Stimulated activated memory B cell treated with anti-CD40 and anti-IgM and Interleukin-4, amounts not matched to agents 10 μg/mL and 1 μg/mL and 100 μg/mL, for 72 hours (primary cell): Measurements from ENCODE around the gene MUC5AC.

ENCODE experiments used
- ATAC-seq: fragments of 150-1000 bp; cut with Tn5 transposase; 2 replicates; pipeline ENCODE4 v1.10.0; 2021
- H3K27ac Mint-ChIP-seq: one replicate; pipeline ENCODE4 v1.8.0; 2022; ENCODE audit warnings: mild to moderate bottlenecking, mixed read lengths
- H3K27me3 Mint-ChIP-seq: one replicate; pipeline ENCODE4 v1.8.0; 2022; ENCODE audit warnings: mixed read lengths
- H3K36me3 Mint-ChIP-seq: one replicate; pipeline ENCODE4 v1.8.0; 2022; ENCODE audit warnings: mixed read lengths
- H3K4me1 Mint-ChIP-seq: one replicate; pipeline ENCODE4 v1.8.0; 2022; ENCODE audit warnings: mixed read lengths
- H3K4me3 Mint-ChIP-seq: one replicate; pipeline ENCODE4 v1.8.0; 2022; ENCODE audit warnings: mild to moderate bottlenecking, moderate library complexity, mixed read lengths
- H3K9me3 Mint-ChIP-seq: one replicate; pipeline ENCODE4 v1.8.0; 2022; ENCODE audit warnings: mixed read lengths

Gene MUC5AC

DNA sequence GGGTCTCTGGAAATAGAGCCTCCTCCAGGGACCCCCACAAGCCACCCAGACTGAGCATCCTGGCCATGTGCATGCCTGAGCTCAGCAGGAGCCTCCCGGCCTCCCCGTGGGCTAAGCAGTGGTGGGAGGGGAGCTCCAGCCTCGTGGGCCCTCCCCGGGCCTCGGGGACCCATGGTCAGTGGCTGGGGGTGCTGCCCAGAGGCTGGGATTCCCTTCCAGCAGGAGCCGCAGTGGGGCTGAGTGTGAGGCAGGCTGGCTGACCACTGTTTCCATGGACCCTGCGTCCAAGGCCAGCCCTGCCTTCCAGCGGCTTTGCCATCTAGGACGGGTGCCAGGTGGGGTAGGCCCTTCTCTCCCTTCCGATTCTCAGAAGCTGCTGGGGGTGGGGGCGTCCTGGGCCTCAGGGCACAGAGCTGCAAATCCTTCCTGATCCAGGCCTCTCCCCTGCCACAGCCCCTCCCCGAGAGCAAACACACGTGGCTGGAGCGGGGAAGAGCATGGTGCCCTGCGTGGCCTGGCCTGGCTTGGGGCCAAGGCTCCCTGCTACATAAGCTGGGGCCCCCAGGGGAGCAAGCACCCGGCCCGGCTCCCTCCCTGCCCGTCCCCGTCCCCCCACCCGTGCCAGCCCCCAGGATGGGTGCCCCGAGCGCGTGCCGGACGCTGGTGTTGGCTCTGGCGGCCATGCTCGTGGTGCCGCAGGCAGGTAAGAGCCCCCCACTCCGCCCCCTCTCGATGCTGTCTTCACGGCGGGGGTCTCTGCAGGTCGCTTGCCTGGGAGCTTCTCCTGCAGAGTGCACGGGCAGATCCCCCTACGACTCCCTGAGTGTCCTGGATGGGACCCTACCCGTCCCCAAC is 65.0 kb downstream of the MUC5AC start, which contains the start of gene MUC5B:
MUC5B (plus strand) TSS at position 576 of the 855 bp plus-strand sequence; CDS start at position 634, 58 bp downstream.
- H3K4me1 Mint-ChIP-seq = no peaks in the 10 kb centered on the region
- no peaks in the 10 kb centered on the region for H3K36me3 Mint-ChIP-seq
- no peak for ATAC-seq
- H3K27me3 Mint-ChIP-seq = peaks cover 44% of the 10 kb centered on the region
- no peak within 1 kb of the TSS for H3K27ac Mint-ChIP-seq
- no peaks in the 10 kb centered on the region for H3K9me3 Mint-ChIP-seq
- H3K4me3 Mint-ChIP-seq = no peak within 1 kb of the TSS

GRCh38 chr11:1223346-1224110 is 65.8 kb downstream of the MUC5AC start:
- Mint-ChIP-seq H3K27me3 (peaks cover 36% of the 10 kb centered on the region), H3K9me3 (no peaks in the 10 kb centered on the region), H3K4me1 (no peaks in the 10 kb centered on the region), H3K36me3 (no peaks in the 10 kb centered on the region), H3K4me3 (no peak overlapping the region), H3K27ac (no peak overlapping the region)
- ATAC-seq = no peak

- ATAC-seq = no peak
- H3K4me1 Mint-ChIP-seq = no peaks in the 10 kb centered on the region
- H3K27ac Mint-ChIP-seq = no peak overlapping the region
- H3K36me3 Mint-ChIP-seq = no peaks in the 10 kb centered on the region
- no peaks in the 10 kb centered on the region for H3K9me3 Mint-ChIP-seq
- H3K4me3 Mint-ChIP-seq = no peak overlapping the region
- H3K27me3 Mint-ChIP-seq = peaks cover 32% of the 10 kb centered on the region
Observed at GRCh38 chr11:1224111-1224490, 66.3 kb downstream of the MUC5AC start.

GRCh38 chr11:1224491-1225385 is 67.0 kb downstream of the MUC5AC start:
- no peak overlapping the region for H3K27ac Mint-ChIP-seq
- H3K27me3 Mint-ChIP-seq = peaks cover 32% of the 10 kb centered on the region
- H3K9me3 Mint-ChIP-seq = no peaks in the 10 kb centered on the region
- H3K4me1 Mint-ChIP-seq = no peaks in the 10 kb centered on the region
- no peak overlapping the region for H3K4me3 Mint-ChIP-seq
- H3K36me3 Mint-ChIP-seq = no peaks in the 10 kb centered on the region
- no peak for ATAC-seq

DNA sequence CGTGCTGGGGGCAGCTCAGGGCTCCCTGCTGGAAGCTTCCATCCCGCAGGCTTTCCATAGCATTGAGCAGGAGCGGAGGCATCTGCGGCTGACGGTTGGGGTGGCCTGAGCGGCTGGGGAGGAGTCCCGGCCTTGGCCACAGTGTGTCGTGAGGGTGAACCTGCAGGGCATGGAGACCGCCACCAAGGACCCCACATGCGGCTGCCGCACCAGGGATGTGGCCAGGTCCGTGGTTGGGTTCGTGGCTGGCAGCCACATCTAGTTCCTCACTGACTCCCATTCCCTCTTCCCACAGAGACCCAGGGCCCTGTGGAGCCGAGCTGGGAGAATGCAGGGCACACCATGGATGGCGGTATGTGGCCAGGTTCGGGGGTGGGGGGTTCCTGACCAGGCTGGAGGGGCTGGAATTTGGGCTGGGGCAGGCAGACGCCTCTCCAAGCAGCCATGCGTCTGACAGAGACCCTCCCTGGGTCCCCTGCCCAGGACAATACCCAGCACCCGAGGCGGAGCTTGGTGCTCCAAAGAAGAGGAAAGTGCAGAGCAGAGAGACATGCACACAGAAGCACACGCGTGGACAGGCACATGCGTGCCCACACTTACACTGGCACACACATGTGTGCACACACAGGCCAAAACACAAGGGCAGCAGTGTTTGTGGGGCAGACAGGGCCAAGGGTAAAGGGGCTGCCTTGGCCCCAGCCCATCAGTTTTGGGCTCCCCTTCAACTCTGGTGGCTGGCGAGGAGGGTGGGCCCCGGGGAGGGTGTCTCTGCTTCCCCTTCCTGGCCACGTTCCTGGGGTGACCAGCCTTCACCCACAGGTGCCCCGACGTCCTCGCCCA is 67.9 kb downstream of the MUC5AC start:
- no peaks in the 10 kb centered on the region for H3K4me1 Mint-ChIP-seq
- H3K9me3 Mint-ChIP-seq = no peaks in the 10 kb centered on the region
- H3K36me3 Mint-ChIP-seq = no peaks in the 10 kb centered on the region
- no peak overlapping the region for H3K27ac Mint-ChIP-seq
- ATAC-seq = no peak
- peaks cover 40% of the 10 kb centered on the region for H3K27me3 Mint-ChIP-seq
- H3K4me3 Mint-ChIP-seq = no peak overlapping the region

DNA sequence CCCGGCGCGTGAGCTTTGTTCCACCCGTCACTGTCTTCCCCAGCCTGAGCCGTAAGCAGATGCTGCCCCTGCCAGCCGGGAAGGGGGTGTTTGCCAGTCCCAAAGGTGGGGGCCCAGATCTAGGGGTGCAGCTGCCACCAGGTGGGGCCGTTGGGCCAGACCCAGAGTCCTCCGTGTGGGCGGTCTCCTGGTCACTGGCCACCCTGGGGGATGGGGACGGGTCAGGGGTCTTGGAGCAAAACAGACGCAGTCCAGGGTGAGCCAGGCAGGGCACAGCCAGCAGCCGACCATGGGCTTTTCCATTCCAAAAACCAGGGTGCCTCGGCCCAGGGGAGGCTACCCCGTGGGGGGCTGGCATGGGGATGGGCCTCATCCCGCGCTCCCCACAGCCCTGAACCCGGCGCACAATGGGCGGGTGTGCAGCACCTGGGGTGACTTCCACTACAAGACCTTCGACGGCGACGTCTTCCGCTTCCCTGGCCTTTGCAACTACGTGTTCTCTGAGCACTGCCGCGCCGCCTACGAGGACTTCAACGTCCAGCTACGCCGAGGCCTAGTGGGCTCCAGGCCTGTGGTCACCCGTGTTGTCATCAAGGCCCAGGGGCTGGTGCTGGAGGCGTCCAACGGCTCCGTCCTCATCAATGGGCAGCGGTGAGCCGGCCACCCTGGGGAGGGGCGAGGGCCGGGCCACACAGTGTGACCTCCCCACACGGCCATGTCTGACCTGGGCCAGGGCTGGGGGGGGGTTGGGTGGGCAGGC is 68.7 kb downstream of the MUC5AC start:
- Mint-ChIP-seq H3K9me3 (no peaks in the 10 kb centered on the region), H3K27me3 (peaks cover 38% of the 10 kb centered on the region), H3K36me3 (no peaks in the 10 kb centered on the region), H3K4me1 (no peaks in the 10 kb centered on the region), H3K27ac (no peak overlapping the region), H3K4me3 (no peak overlapping the region)
- no peak for ATAC-seq

GRCh38 chr11:1226986-1227550 is 69.3 kb downstream of the MUC5AC start:
- Mint-ChIP-seq H3K9me3 (no peaks in the 10 kb centered on the region), H3K4me3 (no peak overlapping the region)

DNA sequence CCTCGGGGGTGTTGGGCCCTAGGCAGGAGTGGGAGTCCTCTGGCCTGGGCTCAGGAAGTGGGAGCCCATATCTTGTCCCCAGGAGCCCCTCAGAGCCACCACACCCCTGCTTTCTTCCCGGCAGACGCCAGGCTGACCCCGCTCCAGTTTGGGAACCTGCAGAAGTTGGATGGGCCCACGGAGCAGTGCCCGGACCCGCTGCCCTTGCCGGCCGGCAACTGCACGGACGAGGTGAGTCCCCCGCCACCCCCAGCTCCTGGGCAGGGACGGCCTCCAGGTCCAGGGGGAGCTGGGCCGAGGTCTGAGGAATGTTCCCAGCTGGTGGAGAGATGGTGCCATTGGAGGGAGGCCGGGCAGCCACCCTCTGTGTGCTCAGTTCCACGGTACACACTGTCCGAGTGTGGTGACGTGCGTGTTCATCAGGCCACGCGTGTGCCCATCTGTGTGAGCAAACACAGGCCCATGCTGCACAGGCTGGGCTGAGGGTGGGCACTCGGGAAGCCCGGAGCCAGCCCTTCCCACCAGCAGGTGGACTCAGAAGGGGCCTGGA is 69.9 kb downstream of the MUC5AC start:
- no peak for ATAC-seq
- H3K27me3 Mint-ChIP-seq = peaks cover 32% of the 10 kb centered on the region
- H3K4me3 Mint-ChIP-seq = no peak overlapping the region
- H3K36me3 Mint-ChIP-seq = no peaks in the 10 kb centered on the region
- no peaks in the 10 kb centered on the region for H3K9me3 Mint-ChIP-seq
- no peaks in the 10 kb centered on the region for H3K4me1 Mint-ChIP-seq
- no peak overlapping the region for H3K27ac Mint-ChIP-seq

More at GRCh38 chr11:1226986-1227550, 69.3 kb downstream of the MUC5AC start:
- no peak for ATAC-seq
- Mint-ChIP-seq H3K4me1 (no peaks in the 10 kb centered on the region), H3K27ac (no peak overlapping the region), H3K36me3 (no peaks in the 10 kb centered on the region), H3K27me3 (peaks cover 32% of the 10 kb centered on the region)

DNA sequence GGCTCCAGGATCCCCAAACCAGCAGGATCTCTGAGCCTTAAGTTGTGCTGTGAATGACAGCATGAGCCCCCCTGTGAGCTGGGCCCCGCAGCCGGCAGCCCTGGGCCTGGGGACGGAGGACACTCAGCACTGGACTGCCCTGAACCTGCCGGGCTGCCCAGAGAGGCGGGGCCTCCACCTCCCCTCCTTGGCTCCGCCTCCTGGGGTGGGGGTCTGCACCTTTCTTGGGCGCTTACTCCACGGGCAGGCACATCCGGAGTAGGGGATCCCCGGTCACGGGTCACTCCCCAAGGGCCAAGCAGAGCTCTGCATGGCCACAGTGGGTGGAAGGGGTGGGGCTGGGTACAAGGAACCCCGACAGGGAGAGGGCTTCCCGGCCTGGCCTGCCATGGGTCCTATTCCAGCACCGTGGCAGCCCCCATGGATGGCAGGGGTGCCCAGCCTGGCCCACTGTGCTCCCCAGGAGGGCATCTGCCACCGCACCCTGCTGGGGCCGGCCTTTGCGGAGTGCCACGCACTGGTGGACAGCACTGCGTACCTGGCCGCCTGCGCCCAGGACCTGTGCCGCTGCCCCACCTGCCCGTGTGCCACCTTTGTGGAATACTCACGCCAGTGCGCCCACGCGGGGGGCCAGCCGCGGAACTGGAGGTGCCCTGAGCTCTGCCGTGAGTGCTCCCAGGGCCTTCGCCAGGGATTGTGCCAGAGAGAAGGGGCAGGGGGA is 70.5 kb downstream of the MUC5AC start:
- no peaks in the 10 kb centered on the region for H3K36me3 Mint-ChIP-seq
- H3K9me3 Mint-ChIP-seq = no peaks in the 10 kb centered on the region
- H3K27ac Mint-ChIP-seq = no peak overlapping the region
- H3K4me1 Mint-ChIP-seq = no peaks in the 10 kb centered on the region
- ATAC-seq = no peak
- peaks cover 26% of the 10 kb centered on the region for H3K27me3 Mint-ChIP-seq
- H3K4me3 Mint-ChIP-seq = no peak overlapping the region

GRCh38 chr11:1228921-1229451 is 71.2 kb downstream of the MUC5AC start:
- no peak overlapping the region for H3K27ac Mint-ChIP-seq
- H3K4me3 Mint-ChIP-seq = no peak overlapping the region
- peaks cover 19% of the 10 kb centered on the region for H3K27me3 Mint-ChIP-seq
- ATAC-seq = no peak
- H3K9me3 Mint-ChIP-seq = no peaks in the 10 kb centered on the region
- H3K4me1 Mint-ChIP-seq = no peaks in the 10 kb centered on the region
- no peaks in the 10 kb centered on the region for H3K36me3 Mint-ChIP-seq

GRCh38 chr11:1229471-1230120 is 71.8 kb downstream of the MUC5AC start:
- no peak overlapping the region for H3K27ac Mint-ChIP-seq
- H3K9me3 Mint-ChIP-seq = no peaks in the 10 kb centered on the region
- no peaks in the 10 kb centered on the region for H3K36me3 Mint-ChIP-seq
- H3K4me3 Mint-ChIP-seq = no peak overlapping the region
- no peaks in the 10 kb centered on the region for H3K4me1 Mint-ChIP-seq
- peaks cover 13% of the 10 kb centered on the region for H3K27me3 Mint-ChIP-seq
- no peak for ATAC-seq

DNA sequence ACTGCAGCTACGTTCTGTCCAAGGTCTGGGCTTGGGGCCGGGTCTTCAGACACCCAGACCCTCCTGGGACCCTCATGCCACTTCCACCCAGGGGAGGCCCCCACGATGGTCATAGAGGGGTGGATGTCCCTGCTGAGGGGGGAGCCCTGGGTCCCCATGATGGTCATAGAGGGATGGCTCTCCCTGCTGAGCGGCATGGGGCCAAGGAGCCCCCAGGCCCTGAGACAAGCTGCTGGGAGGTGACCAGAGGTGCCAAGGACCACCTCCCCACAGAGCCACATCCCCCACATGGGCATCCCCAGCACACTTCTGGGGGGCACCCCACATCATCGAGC is 72.3 kb downstream of the MUC5AC start:
- Mint-ChIP-seq H3K9me3 (no peaks in the 10 kb centered on the region), H3K4me1 (no peaks in the 10 kb centered on the region), H3K27ac (no peak overlapping the region), H3K27me3 (peaks cover 13% of the 10 kb centered on the region), H3K36me3 (no peaks in the 10 kb centered on the region), H3K4me3 (no peak overlapping the region)
- no peak for ATAC-seq
